ENCODE measurements around the gene DUSP16. TPM values are rescaled to one million over a fixed set of nuclear protein-coding genes. Genes with fewer than 3 reads are reported as not detected.

Gene DUSP16
- total RNA-seq, 1 donor from 2014 or later: 26.1 TPM

GRCh38 chr12:12559719-12560296, 2.9 kb downstream of the DUSP16 start:
- peaks cover 67% of the 10 kb centered on the region for H3K79me2 ChIP-seq (ENCODE audit: low read depth)
- Mint-ChIP-seq H3K27ac (no peak overlapping the region), H3K4me1 (peaks cover 20% of the 10 kb centered on the region), H3K36me3 (peaks cover 5% of the 10 kb centered on the region), H3K9me3 (peaks cover 6% of the 10 kb centered on the region), H3K27me3 (ENCODE audit: insufficient read depth, low read depth) (peaks cover under 1% of the 10 kb centered on the region), H3K4me3 (peak overlapping the region; percentile 11)
- H3K27me3 ChIP-seq: no peaks in the 10 kb centered on the region
- peaks cover 14% of the 10 kb centered on the region for H4K20me1 ChIP-seq (ENCODE audit: low read depth)
- no peak overlapping the region for H2AFZ ChIP-seq (replicated peaks)
- peaks cover 28% of the 10 kb centered on the region for H3K4me1 ChIP-seq
- no peak for TF ChIP-seq CTCF (IDR thresholded peaks at IDR 0.05)
- no peak for TF ChIP-seq EZH2phosphoT487 (IDR thresholded peaks at IDR 0.05)
- TF ChIP-seq EZH2 (IDR thresholded peaks at IDR 0.05): no peak
- no peak for DNase-seq (ENCODE audit: low spot score)
- H3K9ac ChIP-seq: peak overlapping the region; percentile 94
- H3K36me3 ChIP-seq: no peaks in the 10 kb centered on the region
- H3K9me3 ChIP-seq (ENCODE audit: low read depth): no peaks in the 10 kb centered on the region
- peak overlapping the region; percentile 85 for H3K4me3 ChIP-seq
- H3K4me2 ChIP-seq: peak overlapping the region; percentile 87
- peaks cover 35% of the 10 kb centered on the region for H3F3A ChIP-seq (ENCODE audit: low read depth)
- no peak overlapping the region for H3K27ac ChIP-seq

- H3F3A ChIP-seq (ENCODE audit: low read depth): peaks cover 28% of the 10 kb centered on the region
- H3K4me1 ChIP-seq: peaks cover 25% of the 10 kb centered on the region
- no peaks in the 10 kb centered on the region for H3K27me3 ChIP-seq
- peaks cover 82% of the 10 kb centered on the region for H3K79me2 ChIP-seq (ENCODE audit: low read depth)
- no peak overlapping the region for H3K9ac ChIP-seq
- TF ChIP-seq CTCF (IDR thresholded peaks at IDR 0.05) (no peak), EZH2 (IDR thresholded peaks at IDR 0.05) (no peak), EZH2phosphoT487 (IDR thresholded peaks at IDR 0.05) (no peak)
- peaks cover 2% of the 10 kb centered on the region for H3K36me3 Mint-ChIP-seq
- peaks cover 18% of the 10 kb centered on the region for H3K4me1 Mint-ChIP-seq
- H3K9me3 Mint-ChIP-seq: no peaks in the 10 kb centered on the region
- H3K4me3 Mint-ChIP-seq: no peak overlapping the region
- peak overlapping the region; percentile 87 for H3K4me2 ChIP-seq
- H2AFZ ChIP-seq (replicated peaks): no peak overlapping the region
- H3K27ac ChIP-seq: no peak overlapping the region
- no peaks in the 10 kb centered on the region for H3K9me3 ChIP-seq (ENCODE audit: low read depth)
- H4K20me1 ChIP-seq (ENCODE audit: low read depth): peaks cover 15% of the 10 kb centered on the region
- no peaks in the 10 kb centered on the region for H3K36me3 ChIP-seq
- H3K4me3 ChIP-seq: no peak overlapping the region
- no peak for DNase-seq (ENCODE audit: low spot score)
- H3K27ac Mint-ChIP-seq: no peak overlapping the region
- no peaks in the 10 kb centered on the region for H3K27me3 Mint-ChIP-seq (ENCODE audit: insufficient read depth, low read depth)
Measured at GRCh38 chr12:12558291-12558690, 4.4 kb downstream of the DUSP16 start.

GRCh38 chr12:12557733-12558132, 4.9 kb downstream of the DUSP16 start:
- Histone ChIP-seq H3K27ac (no peak overlapping the region), H3K9ac (no peak overlapping the region), H3K4me2 (no peak overlapping the region), H3F3A (ENCODE audit: low read depth) (peaks cover 22% of the 10 kb centered on the region), H2AFZ (replicated peaks) (no peak overlapping the region), H3K9me3 (ENCODE audit: low read depth) (no peaks in the 10 kb centered on the region), H3K36me3 (no peaks in the 10 kb centered on the region), H3K4me3 (no peak overlapping the region), H3K27me3 (no peaks in the 10 kb centered on the region), H3K4me1 (peaks cover 21% of the 10 kb centered on the region), H4K20me1 (ENCODE audit: low read depth) (peaks cover 15% of the 10 kb centered on the region), H3K79me2 (ENCODE audit: low read depth) (peaks cover 87% of the 10 kb centered on the region)
- Mint-ChIP-seq H3K9me3 (no peaks in the 10 kb centered on the region), H3K27ac (no peak overlapping the region), H3K4me3 (no peak overlapping the region), H3K36me3 (peaks cover 2% of the 10 kb centered on the region), H3K27me3 (ENCODE audit: insufficient read depth, low read depth) (no peaks in the 10 kb centered on the region), H3K4me1 (peaks cover 15% of the 10 kb centered on the region)
- no peak for TF ChIP-seq CTCF (IDR thresholded peaks at IDR 0.05)
- no peak for TF ChIP-seq EZH2 (IDR thresholded peaks at IDR 0.05)
- TF ChIP-seq EZH2phosphoT487 (IDR thresholded peaks at IDR 0.05): no peak
- no peak for DNase-seq (ENCODE audit: low spot score)

All from neural progenitor cell (in vitro differentiated cells).